IMR-90 (cell line): ENCODE measurements around the gene ALPI. TPM values are rescaled to one million over a fixed set of nuclear protein-coding genes. Genes with fewer than 3 reads are reported as not detected.
A peak's percentile ranks its signal among the peaks of the same experiment; 100 is the strongest.

Experiments
- ATAC-seq: fragments of 200-7000 bp; cut with Tn5 transposase; 2 replicates; pipeline ENCODE4 v1.9.1; 2020; ENCODE audit warnings: low read depth, mild to moderate bottlenecking, moderate library complexity
- BruUV-seq: library from RNA; stranded (reverse); fragments of 400-500 nt; replicated peaks from 2 replicates; lab custom pipeline; 2021; lab: Mats Ljungman, UMichigan
- CTCF ChIA-PET: fragments of 300-600 bp; formaldehyde crosslinking; extraction: SDS; loops from one replicate; lab custom pipeline; 2021; ENCODE audit warnings: antibody characterized with exemption; lab: Yijun Ruan, JAX
- POLR2A ChIA-PET: fragments of 300-600 bp; sonication (Branson Sonifier 250); formaldehyde crosslinking; loops from one replicate; lab custom pipeline; 2022; ENCODE audit warnings: antibody characterized with exemption; ENCODE audit not compliant: unreplicated experiment; lab: Charles Lee
- DNase-seq: peaks from one replicate; pipeline ENCODE4 v3.0.0; 2013
- H2AFZ ChIP-seq: replicated peaks from 2 replicates; pipeline ENCODE3; 2013; ENCODE audit warnings: low read length, mild to moderate bottlenecking; ENCODE audit not compliant: poor library complexity
- H2AK5ac ChIP-seq: 2 replicates; pipeline ENCODE4 v1.6.1; 2013; ENCODE audit warnings: low read depth, low read length, inconsistent platforms
- H2AK9ac ChIP-seq: replicated peaks from 2 replicates; pipeline ENCODE3; 2013; ENCODE audit warnings: mild to moderate bottlenecking, low read depth, low read length, moderate library complexity; ENCODE audit not compliant: poor library complexity
- H2BK120ac ChIP-seq: 2 replicates; pipeline ENCODE4 v1.6.1; 2013; ENCODE audit warnings: low read depth, low read length, inconsistent platforms
- H2BK15ac ChIP-seq: 3 replicates; pipeline ENCODE4 v1.6.1; 2013; ENCODE audit warnings: low read depth, low read length, inconsistent platforms
- H2BK20ac ChIP-seq: 2 replicates; pipeline ENCODE4 v1.6.1; 2013; ENCODE audit warnings: low read depth, mild to moderate bottlenecking, inconsistent platforms, low read length, moderate library complexity
- H2BK5ac ChIP-seq: 2 replicates; pipeline ENCODE4 v1.6.1; 2013; ENCODE audit warnings: mild to moderate bottlenecking, low read depth, low read length, inconsistent platforms; ENCODE audit not compliant: poor library complexity, severe bottlenecking
- H3K14ac ChIP-seq: replicated peaks from 2 replicates; pipeline ENCODE4 v1.6.1; 2013; ENCODE audit warnings: low read depth, low read length, inconsistent platforms
- H3K18ac ChIP-seq: 2 replicates; pipeline ENCODE4 v1.6.1; 2013; ENCODE audit warnings: low read depth, low read length, control low read depth
- H3K23ac ChIP-seq: 2 replicates; pipeline ENCODE4 v1.6.1; 2013; ENCODE audit warnings: low read depth, low read length, inconsistent platforms
- H3K27ac ChIP-seq: 2 replicates; pipeline ENCODE4 v1.5.1; 2013; ENCODE audit warnings: mild to moderate bottlenecking, control low read depth, low read length; ENCODE audit not compliant: insufficient read depth
- H3K27me3 ChIP-seq: 2 replicates; pipeline ENCODE4 v1.6.1; 2013; ENCODE audit warnings: low read length; ENCODE audit not compliant: control insufficient read depth, insufficient read depth
- H3K36me3 ChIP-seq: 2 replicates; pipeline ENCODE4 v1.6.1; 2013; ENCODE audit warnings: low read length, mixed read lengths; ENCODE audit not compliant: control insufficient read depth, insufficient read depth
- H3K4ac ChIP-seq: 2 replicates; pipeline ENCODE4 v1.6.1; 2013; ENCODE audit warnings: low read depth, low read length, inconsistent platforms
- H3K4me1 ChIP-seq: 2 replicates; pipeline ENCODE4 v1.6.1; 2013; ENCODE audit warnings: low read length, mixed read lengths; ENCODE audit not compliant: control insufficient read depth, insufficient read depth
- H3K4me2 ChIP-seq: 2 replicates; pipeline ENCODE4 v1.6.1; 2013; ENCODE audit warnings: low read depth, mild to moderate bottlenecking, control low read depth, low read length, moderate library complexity
- H3K4me3 ChIP-seq: 2 replicates; pipeline ENCODE4 v1.5.1; 2013; ENCODE audit warnings: low read depth, mild to moderate bottlenecking, control low read depth, low read length, moderate library complexity; ENCODE audit not compliant: insufficient read depth
- H3K56ac ChIP-seq: 2 replicates; pipeline ENCODE4 v1.6.1; 2013; ENCODE audit warnings: low read length, inconsistent platforms; ENCODE audit not compliant: insufficient read depth; ENCODE audit errors: extremely low read depth
- H3K79me1 ChIP-seq, 2 experiments: 2 replicates each; pipeline ENCODE4 v1.6.1; 2013; ENCODE audit warnings: low read length in 2 of 2, inconsistent platforms in 1 of 2, low read depth in 1 of 2
- H3K9ac ChIP-seq: 2 replicates; pipeline ENCODE4 v1.6.1; 2013; ENCODE audit warnings: low read depth, low read length, control low read depth
- H3K9me1 ChIP-seq: 2 replicates; pipeline ENCODE4 v1.6.1; 2013; ENCODE audit warnings: low read length, inconsistent platforms; ENCODE audit not compliant: insufficient read depth
- H3K9me3 ChIP-seq: 2 replicates; pipeline ENCODE4 v1.6.1; 2013; ENCODE audit warnings: low read length; ENCODE audit not compliant: control insufficient read depth, insufficient read depth
- H4K20me1 ChIP-seq: 2 replicates; pipeline ENCODE4 v1.6.1; 2013; ENCODE audit warnings: low read length, inconsistent platforms; ENCODE audit not compliant: insufficient read depth
- H4K5ac ChIP-seq: 2 replicates; pipeline ENCODE4 v1.6.1; 2013; ENCODE audit warnings: mild to moderate bottlenecking, low read depth, low read length, control low read depth
- H4K8ac ChIP-seq, 2 experiments: 2 replicates each; pipeline ENCODE4 v1.6.1; 2013; ENCODE audit warnings: low read depth in 2 of 2, low read length in 2 of 2, control low read depth in 1 of 2, inconsistent platforms in 1 of 2
- H4K91ac ChIP-seq: 2 replicates; pipeline ENCODE4 v1.6.1; 2013; ENCODE audit warnings: low read depth, low read length, inconsistent platforms; ENCODE audit not compliant: insufficient read depth
- BHLHE40 ChIP-seq: fragments of 150-350 bp; IDR thresholded peaks from 2 replicates; pipeline ENCODE4 v1.6.1; 2016; ENCODE audit warnings: mild to moderate bottlenecking, low read depth, low read length
- CHD1 ChIP-seq: IDR thresholded peaks from 2 replicates; pipeline ENCODE4 v1.6.1; 2012; ENCODE audit warnings: low read depth, low read length, improper control_type of control experiment
- MAZ ChIP-seq: IDR thresholded peaks from 2 replicates; pipeline ENCODE4 v1.6.1; 2012; ENCODE audit warnings: low read depth, mild to moderate bottlenecking, low read length, improper control_type of control experiment, moderate library complexity, borderline replicate concordance
- NFE2L2 ChIP-seq: fragments of 150-350 bp; IDR thresholded peaks from 2 replicates; pipeline ENCODE4 v1.6.1; 2016; ENCODE audit warnings: low read depth, mild to moderate bottlenecking, low read length
- POLR2A ChIP-seq: IDR thresholded peaks from 2 replicates; pipeline ENCODE4 v1.6.1; 2012; ENCODE audit warnings: mild to moderate bottlenecking, low read depth, low read length
- RAD21 ChIP-seq: IDR thresholded peaks from 2 replicates; pipeline ENCODE4 v1.6.1; 2012; ENCODE audit warnings: low read length, improper control_type of control experiment
- RCOR1 ChIP-seq: IDR thresholded peaks from 2 replicates; pipeline ENCODE4 v1.6.1; 2012; ENCODE audit warnings: mild to moderate bottlenecking, low read length, improper control_type of control experiment; ENCODE audit not compliant: insufficient replicate concordance
- RFX5 ChIP-seq: IDR thresholded peaks from 2 replicates; pipeline ENCODE4 v1.8.0; 2012; ENCODE audit warnings: low read depth, mild to moderate bottlenecking, low read length, moderate library complexity
- SMC3 ChIP-seq: fragments of 150-350 bp; IDR thresholded peaks from 2 replicates; pipeline ENCODE4 v1.6.1; 2016; ENCODE audit warnings: low read depth, mild to moderate bottlenecking, antibody characterized with exemption, low read length, moderate library complexity
- WGBS, 2 experiments: methylation state at CpG; one replicate each; pipeline versions ENCODE4 v1.1.5 to v1.1.7; 2013; ENCODE audit warnings: missing lambda C conversion rate in 2 of 2; ENCODE audit not compliant: insufficient read length in 1 of 2; ENCODE audit errors: extremely low coverage in 2 of 2; 5-methylcytosine and 5-hydroxymethylcytosine counted together
- dilution Hi-C: fragments of 300-500 bp; cut with HindIII; formaldehyde crosslinking; loops from one replicate; pipeline ENCODE4 v1.14.3; 2018; ENCODE audit warnings: low sequenced_read_pairs; ENCODE audit not compliant: unreplicated experiment
- in situ Hi-C: fragments of 300-500 bp; cut with MboI; formaldehyde crosslinking; loops from 3 replicates; pipeline ENCODE4 v1.14.3; 2019; ENCODE audit warnings: low sequenced_read_pairs, inconsistent platforms, mixed read lengths
- intact Hi-C: fragments of 100-400 bp; cut with micrococcal nuclease; formaldehyde crosslinking; loops from 2 replicates; pipeline ENCODE4 v1.10.0; 2022
- polyA plus RNA-seq, 3 experiments: library from polyadenylated mRNA; depleted of rRNA; stranded (reverse); fragments of >200 nt; gene quantifications; 2 replicates each; pipeline ENCODE4 v1.2.3, GENCODE V29; 2012; ENCODE audit warnings: low replicate concordance in 1 of 3
- total RNA-seq: library from RNA; depleted of rRNA; stranded (reverse); fragments of >200 nt; gene quantifications from 2 replicates; pipeline ENCODE4 v1.2.3, GENCODE V29; 2012
- TF ChIP-seq, protein P1 (sequence below): fragments of 150-350 bp; IDR thresholded peaks from 2 replicates; pipeline ENCODE4 v1.6.1; 2016; ENCODE audit warnings: low read depth, mild to moderate bottlenecking, low read length, moderate library complexity, borderline replicate concordance
- TF ChIP-seq, protein P2 (sequence below): conservative IDR thresholded peaks from 2 replicates; pipeline ENCODE4 v1.5.1; 2012; ENCODE audit warnings: mild to moderate bottlenecking, low read depth, low read length, improper control_type of control experiment

ALPI gene
- total and polyA plus RNA-seq, 2 of the 4 experiments (the other 2 are of a cell fraction) = not detected

DNA sequence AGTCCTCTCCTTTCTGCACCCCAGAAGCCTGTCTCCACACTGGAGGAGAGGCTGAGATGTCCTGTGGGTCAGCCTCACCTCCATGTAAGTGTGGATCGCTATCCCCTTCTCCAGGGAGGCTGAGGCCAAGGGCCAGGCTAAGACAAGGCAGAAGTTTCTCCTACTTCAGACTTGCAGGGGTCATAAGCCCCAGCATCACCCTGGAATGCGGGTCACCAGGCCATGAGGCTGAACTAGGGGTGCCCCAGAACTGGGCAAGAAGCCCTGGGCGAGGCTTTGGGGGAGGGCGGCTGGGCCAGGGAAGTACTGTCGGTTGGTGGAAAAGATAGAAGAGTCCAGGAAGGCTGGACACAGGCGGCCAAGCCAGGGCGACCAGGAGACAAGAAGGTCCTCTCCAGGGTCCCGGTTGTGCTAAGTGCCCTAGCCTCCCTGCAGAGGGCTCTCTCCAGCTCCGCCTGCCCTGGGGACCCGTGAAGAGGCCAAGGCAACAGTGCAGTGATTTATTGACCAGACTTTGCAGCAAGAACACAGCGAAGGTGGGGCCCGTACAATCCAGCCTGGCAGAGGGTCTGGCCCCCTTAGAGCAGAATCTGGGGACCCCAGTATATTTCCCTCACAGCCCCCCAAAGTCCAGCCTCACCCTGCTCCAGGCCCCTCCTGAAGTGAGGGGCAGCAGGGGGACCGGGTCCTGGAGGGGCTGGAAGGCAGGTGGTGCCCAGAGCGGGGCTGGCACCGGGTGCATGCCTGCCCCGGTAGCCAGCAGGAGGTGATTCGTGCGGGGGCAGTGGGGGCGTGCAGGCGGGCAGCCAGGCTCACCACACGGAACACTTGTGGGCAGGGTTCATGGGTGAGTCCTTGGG lies 23.6 kb downstream of the ALPI start (continued):
- TF ChIP-seq SMC3 = no peak

DNA sequence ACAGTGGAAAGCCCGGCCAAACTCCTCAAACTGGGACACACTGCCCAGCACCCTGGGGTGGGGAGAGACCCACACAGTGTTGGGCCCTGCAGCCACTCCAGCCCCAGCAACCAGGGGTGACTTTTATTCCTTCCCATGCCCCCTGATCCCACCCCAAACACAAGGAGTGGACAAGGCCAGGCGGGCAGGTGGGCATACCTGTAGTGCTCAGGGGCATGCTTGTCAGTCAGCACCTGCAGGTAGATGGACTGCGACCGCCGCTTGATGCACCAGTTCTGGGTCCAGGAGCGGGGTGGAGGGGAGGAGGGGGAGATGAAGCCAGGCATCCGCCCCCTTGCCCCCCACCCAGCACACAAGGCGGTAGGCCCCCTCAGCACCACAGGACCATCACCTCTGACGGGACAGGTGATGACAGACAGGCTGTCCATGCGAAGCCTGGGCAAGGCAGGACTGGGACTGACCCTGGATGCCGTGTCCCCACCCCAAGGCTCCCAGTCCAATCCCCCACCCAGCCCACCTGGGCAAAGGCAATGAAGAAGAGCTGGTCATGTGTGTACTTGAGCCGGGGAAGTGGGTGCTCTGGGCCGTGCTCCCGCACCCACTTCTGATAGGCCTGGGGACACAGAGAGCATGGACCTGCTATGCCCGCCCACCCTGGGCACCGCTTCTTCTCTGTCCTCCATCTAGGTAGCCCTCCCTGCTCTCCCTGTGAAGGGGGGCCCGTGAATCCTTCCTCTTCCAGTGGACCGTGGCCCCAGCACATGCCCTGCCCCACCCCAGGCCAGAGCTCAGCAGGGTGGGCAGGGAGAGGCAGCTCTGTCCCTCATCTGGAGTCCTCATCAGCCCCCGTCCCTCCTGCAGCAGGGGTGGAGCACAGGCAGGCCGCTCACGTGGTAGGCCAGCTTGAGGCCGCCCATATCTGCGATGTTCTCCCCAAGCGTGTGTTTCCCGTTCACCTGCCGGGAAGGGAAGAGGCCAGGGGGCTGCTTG lies 24.5 kb downstream of the ALPI start:
- no peak overlapping the region for H2BK15ac ChIP-seq
- H3K4me1 ChIP-seq = no peaks in the 10 kb centered on the region
- no peak overlapping the region for H3K4ac ChIP-seq
- ChIA-PET POLR2A (no interaction called here), CTCF (no interaction called here)
- no peak overlapping the region for H3K14ac ChIP-seq
- no peak overlapping the region for H2BK20ac ChIP-seq
- BruUV-seq = no TSS peak
- H4K20me1 ChIP-seq = no peaks in the 10 kb centered on the region; the same call in 1 of the 2 replicates
- H3K36me3 ChIP-seq = no peaks in the 10 kb centered on the region
- H2BK120ac ChIP-seq = no peak overlapping the region
- H3K9ac ChIP-seq = no peak overlapping the region
- H2AK5ac ChIP-seq = no peak overlapping the region
- no peak overlapping the region for H3K56ac ChIP-seq
- in situ Hi-C loops (no loop called here), dilution Hi-C loops (no loop called here), intact Hi-C loops (no loop called here)
- no peak overlapping the region for H3K18ac ChIP-seq
- H3K79me1 ChIP-seq = no peaks in the 10 kb centered on the region
- H4K8ac ChIP-seq = no peak overlapping the region
- no peak overlapping the region for H3K23ac ChIP-seq
- no peak overlapping the region for H4K91ac ChIP-seq
- H3K4me3 ChIP-seq = no peak overlapping the region
- DNase-seq (no peak), ATAC-seq (no peak)
- H3K27ac ChIP-seq = no peak overlapping the region
- H2BK5ac ChIP-seq = no peak overlapping the region
- no peak overlapping the region for H3K4me2 ChIP-seq
- H3K9me3 ChIP-seq = no peaks in the 10 kb centered on the region
- H2AFZ ChIP-seq = no peak overlapping the region
- no peak for TF ChIP-seq RCOR1
- TF ChIP-seq MAZ = no peak
- no peak for TF ChIP-seq NFE2L2
- TF ChIP-seq, protein P1, sequence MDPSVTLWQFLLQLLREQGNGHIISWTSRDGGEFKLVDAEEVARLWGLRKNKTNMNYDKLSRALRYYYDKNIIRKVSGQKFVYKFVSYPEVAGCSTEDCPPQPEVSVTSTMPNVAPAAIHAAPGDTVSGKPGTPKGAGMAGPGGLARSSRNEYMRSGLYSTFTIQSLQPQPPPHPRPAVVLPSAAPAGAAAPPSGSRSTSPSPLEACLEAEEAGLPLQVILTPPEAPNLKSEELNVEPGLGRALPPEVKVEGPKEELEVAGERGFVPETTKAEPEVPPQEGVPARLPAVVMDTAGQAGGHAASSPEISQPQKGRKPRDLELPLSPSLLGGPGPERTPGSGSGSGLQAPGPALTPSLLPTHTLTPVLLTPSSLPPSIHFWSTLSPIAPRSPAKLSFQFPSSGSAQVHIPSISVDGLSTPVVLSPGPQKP = no peak
- no peak for TF ChIP-seq CHD1
- TF ChIP-seq POLR2A = no peak
- TF ChIP-seq, protein P2, sequence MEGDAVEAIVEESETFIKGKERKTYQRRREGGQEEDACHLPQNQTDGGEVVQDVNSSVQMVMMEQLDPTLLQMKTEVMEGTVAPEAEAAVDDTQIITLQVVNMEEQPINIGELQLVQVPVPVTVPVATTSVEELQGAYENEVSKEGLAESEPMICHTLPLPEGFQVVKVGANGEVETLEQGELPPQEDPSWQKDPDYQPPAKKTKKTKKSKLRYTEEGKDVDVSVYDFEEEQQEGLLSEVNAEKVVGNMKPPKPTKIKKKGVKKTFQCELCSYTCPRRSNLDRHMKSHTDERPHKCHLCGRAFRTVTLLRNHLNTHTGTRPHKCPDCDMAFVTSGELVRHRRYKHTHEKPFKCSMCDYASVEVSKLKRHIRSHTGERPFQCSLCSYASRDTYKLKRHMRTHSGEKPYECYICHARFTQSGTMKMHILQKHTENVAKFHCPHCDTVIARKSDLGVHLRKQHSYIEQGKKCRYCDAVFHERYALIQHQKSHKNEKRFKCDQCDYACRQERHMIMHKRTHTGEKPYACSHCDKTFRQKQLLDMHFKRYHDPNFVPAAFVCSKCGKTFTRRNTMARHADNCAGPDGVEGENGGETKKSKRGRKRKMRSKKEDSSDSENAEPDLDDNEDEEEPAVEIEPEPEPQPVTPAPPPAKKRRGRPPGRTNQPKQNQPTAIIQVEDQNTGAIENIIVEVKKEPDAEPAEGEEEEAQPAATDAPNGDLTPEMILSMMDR = no peak
- no peak for TF ChIP-seq RAD21
- no peak for TF ChIP-seq RFX5
- no peak for TF ChIP-seq BHLHE40
- 39% methylated on average over 7 of the region's 26 CpGs; no CpG with 5 or more reads in 1 of the 2 experiments for WGBS, 2 experiments
- H3K27me3 ChIP-seq = peaks cover 46% of the 10 kb centered on the region
- peak overlapping the region; percentile 42 for H2AK9ac ChIP-seq
- H4K5ac ChIP-seq = no peak overlapping the region
- no peaks in the 10 kb centered on the region for H3K9me1 ChIP-seq
